22Rv1 (cell line): ENCODE data around the gene CRB1.
A peak's percentile ranks its signal among the peaks of the same experiment; 100 is the strongest.

ENCODE experiments used
- H3K27ac ChIP-seq: fragments of 450-650 bp; 2 replicates; pipeline ENCODE4 v1.5.1; 2017
- ZFX ChIP-seq: fragments of 450-650 bp; IDR thresholded peaks from 2 replicates; pipeline ENCODE4 v1.6.1; 2017; ENCODE audit warnings: antibody characterized with exemption, borderline replicate concordance
- TF ChIP-seq, protein P1 (sequence below): fragments of 450-650 bp; IDR thresholded peaks from 2 replicates; pipeline ENCODE4 v1.5.1; 2017; ENCODE audit warnings: mild to moderate bottlenecking

CRB1 gene

DNA sequence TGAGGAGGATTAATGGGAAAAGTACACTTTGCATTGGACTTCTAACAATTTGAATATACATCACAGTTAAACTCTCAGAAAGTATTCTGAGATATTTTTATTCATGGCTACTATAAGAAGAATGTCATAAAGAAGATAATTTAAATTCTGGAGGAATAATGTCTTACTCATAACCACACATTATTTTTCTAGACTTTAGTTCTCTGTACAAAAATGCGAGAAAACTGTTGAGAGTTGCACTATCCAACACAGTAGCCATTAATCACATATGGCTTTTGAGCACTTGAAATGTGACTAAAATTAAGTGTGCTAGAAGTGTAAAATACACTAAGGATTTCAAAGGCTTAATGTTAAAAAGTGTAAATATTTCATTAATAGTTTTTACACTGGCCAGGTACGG lies 53.8 kb downstream of the CRB1 start:
- TF ChIP-seq ZFX = no peak
- TF ChIP-seq, protein P1, sequence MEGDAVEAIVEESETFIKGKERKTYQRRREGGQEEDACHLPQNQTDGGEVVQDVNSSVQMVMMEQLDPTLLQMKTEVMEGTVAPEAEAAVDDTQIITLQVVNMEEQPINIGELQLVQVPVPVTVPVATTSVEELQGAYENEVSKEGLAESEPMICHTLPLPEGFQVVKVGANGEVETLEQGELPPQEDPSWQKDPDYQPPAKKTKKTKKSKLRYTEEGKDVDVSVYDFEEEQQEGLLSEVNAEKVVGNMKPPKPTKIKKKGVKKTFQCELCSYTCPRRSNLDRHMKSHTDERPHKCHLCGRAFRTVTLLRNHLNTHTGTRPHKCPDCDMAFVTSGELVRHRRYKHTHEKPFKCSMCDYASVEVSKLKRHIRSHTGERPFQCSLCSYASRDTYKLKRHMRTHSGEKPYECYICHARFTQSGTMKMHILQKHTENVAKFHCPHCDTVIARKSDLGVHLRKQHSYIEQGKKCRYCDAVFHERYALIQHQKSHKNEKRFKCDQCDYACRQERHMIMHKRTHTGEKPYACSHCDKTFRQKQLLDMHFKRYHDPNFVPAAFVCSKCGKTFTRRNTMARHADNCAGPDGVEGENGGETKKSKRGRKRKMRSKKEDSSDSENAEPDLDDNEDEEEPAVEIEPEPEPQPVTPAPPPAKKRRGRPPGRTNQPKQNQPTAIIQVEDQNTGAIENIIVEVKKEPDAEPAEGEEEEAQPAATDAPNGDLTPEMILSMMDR = no peak
- no peak overlapping the region for H3K27ac ChIP-seq

DNA sequence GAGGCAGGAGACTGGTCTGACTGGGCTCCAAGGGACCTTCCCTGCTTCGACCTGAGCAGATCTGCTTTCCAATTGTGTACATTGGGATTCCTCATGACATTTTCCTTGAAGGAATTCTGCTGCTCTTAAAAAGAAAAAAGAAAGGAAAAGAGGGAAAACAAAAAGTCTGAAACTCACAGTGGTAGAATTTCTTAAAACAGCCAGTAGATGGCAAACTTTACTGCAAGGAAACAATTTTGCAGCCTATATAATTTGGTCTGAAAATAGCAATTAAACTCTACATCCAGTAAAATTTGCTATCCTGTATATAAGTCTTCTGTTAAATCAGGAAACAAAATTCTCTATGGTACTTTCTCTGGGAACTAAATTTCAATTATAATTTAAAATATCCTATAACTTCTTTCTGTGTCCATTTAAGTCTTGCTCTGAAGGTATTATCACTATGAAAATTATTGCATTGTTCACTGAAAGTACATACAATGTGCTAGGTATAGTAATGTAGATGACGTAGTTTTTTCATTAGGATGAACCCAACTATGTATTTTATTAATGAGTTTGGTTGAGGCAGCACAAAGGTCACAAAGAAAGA lies 59.8 kb downstream of the CRB1 start:
- no peak overlapping the region for H3K27ac ChIP-seq
- no peak for TF ChIP-seq ZFX
- TF ChIP-seq, protein P1 = peak; percentile 92

GRCh38 chr1:197330213-197330612 lies 62.2 kb downstream of the CRB1 start:
- TF ChIP-seq, protein P1 = no peak
- TF ChIP-seq ZFX = no peak
- H3K27ac ChIP-seq = no peak overlapping the region

DNA sequence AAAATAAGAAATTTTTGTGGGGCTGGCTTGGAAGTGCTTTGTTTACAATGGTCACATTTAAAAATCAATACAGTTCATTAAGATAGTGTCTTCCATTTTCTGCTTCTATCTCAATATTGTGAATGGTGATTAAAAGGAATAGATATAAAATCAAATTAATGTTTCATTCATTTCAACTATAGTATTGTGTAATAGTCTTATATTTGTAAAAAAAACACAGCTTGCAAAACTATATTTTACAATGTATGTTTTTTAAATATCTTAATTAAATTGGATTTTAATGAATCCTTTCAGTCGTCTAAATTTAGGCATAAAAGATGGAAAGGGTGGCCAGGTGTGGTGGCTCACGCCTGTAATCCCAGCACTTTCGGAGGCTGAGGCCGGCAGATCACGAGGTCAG lies 63.5 kb downstream of the CRB1 start:
- TF ChIP-seq, protein P1 = no peak
- TF ChIP-seq ZFX = no peak

GRCh38 chr1:197333041-197333440 lies 65.0 kb downstream of the CRB1 start:
- TF ChIP-seq ZFX = no peak
- TF ChIP-seq, protein P1 = no peak
- no peak overlapping the region for H3K27ac ChIP-seq

More for the DNA sequence above, 63.5 kb downstream of the CRB1 start:
- no peak overlapping the region for H3K27ac ChIP-seq

- TF ChIP-seq, protein P1 = no peak
- TF ChIP-seq ZFX = no peak
- H3K27ac ChIP-seq = no peak overlapping the region
These were observed 68.5 kb downstream of the CRB1 start for GRCh38 chr1:197336571-197336970.

GRCh38 chr1:197339106-197340060 lies 71.3 kb downstream of the CRB1 start:
- TF ChIP-seq, protein P1 = no peak
- H3K27ac ChIP-seq = no peak overlapping the region
